GM12874 (cell line): ENCODE data around the gene AUTS2.

Experiments used
- TF ChIP-seq, protein P1 (sequence below): IDR thresholded peaks from 2 replicates; pipeline ENCODE4 v1.5.1; 2011; ENCODE audit warnings: low read depth, mild to moderate bottlenecking, control low read depth, low read length, moderate library complexity; ENCODE audit not compliant: insufficient read depth

AUTS2 gene

DNA sequence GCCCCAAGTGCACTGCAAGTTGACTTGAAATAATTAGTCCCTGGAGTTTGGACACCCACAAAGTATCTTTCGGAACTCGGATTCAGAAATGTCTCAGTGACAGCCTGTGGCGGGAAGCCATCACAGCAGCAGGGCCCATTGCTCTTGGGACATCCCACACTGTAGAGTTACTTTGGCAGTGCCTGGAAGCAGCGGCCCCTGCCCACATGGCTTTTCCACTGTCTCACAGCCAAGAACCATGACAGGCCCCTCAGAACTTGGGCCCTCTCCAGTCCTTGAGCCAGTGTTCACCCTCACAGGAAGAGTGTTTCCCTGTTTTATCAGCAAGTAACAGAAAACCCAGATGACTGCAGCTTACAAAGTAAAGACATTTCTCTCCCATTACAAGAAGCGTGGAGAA is 1056.7 kb downstream of the AUTS2 start:
- TF ChIP-seq, protein P1, sequence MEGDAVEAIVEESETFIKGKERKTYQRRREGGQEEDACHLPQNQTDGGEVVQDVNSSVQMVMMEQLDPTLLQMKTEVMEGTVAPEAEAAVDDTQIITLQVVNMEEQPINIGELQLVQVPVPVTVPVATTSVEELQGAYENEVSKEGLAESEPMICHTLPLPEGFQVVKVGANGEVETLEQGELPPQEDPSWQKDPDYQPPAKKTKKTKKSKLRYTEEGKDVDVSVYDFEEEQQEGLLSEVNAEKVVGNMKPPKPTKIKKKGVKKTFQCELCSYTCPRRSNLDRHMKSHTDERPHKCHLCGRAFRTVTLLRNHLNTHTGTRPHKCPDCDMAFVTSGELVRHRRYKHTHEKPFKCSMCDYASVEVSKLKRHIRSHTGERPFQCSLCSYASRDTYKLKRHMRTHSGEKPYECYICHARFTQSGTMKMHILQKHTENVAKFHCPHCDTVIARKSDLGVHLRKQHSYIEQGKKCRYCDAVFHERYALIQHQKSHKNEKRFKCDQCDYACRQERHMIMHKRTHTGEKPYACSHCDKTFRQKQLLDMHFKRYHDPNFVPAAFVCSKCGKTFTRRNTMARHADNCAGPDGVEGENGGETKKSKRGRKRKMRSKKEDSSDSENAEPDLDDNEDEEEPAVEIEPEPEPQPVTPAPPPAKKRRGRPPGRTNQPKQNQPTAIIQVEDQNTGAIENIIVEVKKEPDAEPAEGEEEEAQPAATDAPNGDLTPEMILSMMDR = no peak

DNA sequence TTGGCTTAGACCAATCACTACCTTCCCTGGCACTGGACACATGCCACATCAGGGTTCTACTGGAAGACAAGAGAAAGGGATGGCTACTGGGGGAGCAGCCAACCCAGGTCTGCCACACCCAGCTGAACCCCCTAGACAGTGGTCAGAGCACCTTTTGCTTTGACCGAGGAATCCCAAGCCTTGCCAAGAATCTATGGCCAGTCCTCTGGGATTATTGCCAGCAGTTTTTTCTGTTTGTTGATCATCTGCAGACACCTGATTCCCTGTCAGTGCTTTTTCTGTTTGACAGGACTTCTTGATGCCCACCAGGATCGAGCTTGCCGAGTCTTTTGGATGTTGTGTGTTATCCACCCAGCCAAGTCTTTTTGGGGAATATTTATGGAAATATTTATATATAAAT is 1057.4 kb downstream of the AUTS2 start:
- TF ChIP-seq, protein P1 = no peak

DNA sequence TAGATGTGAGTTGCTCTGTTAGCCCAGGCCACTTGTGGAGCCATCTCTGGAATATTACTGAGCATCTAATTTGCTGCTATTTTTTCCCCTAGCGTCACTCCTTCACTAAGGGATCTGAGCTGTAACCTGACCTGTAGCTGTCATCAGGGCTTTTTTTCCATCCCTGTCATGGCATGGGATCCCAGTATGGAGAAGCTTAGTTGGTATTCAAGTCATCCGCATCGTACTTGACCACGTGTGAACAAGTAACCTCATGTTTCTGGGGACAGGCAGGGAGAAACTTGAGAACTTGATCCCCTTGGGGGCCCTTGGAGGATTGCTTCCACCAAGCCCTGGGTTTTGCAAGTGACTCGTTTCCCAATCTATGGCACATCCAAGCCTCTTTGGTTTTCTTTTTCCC is 1059.3 kb downstream of the AUTS2 start:
- TF ChIP-seq, protein P1 = no peak

DNA sequence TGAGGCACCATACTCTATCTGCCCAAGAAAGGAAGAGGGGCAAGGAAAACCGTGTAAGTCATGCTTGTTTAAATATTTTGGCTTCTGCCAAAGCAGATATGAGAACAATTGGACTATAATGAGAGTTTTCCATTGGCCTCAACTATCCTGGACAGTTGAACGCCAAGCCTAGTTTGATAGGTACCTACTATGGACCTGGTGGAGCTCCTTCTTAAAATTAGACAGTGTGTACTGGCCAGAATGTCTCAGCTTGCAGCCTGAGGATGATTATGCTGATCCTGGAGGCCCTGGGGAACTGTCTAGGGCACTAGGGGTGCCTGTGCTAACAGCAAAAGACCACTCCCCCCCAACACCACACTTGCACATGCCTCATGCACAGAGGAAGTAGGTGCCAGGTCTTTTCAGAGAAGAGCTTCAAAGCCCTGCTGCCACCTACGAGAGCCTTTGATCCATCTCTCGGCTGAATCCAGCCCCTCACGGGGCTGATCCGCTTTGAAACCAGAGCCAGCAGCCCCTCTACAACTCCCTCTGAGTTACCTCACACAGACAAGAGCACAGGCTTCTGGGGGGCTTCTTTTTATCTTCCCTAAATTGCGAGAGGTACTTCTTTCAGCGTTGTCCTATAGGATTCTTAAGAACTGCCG is 1059.8 kb downstream of the AUTS2 start:
- TF ChIP-seq, protein P1 = no peak

DNA sequence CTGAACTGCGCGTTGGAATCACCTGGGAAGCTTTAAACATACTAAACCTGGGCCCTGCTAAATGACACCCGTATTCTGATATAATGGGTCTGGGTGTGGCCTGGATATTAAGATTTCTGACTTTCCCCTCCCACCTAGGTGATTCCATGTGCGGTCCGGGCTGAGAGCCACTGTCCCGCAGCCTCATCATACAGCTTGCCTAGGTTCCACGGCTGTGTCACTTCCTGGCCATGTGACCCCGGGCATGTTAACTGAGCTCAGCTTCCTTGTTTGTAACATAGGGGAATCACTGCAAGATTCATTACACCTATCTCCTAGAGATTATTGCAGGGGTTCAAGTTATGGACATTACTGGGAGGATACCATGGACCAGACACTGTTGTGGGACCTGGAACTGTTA is 1061.0 kb downstream of the AUTS2 start:
- TF ChIP-seq, protein P1 = no peak

DNA sequence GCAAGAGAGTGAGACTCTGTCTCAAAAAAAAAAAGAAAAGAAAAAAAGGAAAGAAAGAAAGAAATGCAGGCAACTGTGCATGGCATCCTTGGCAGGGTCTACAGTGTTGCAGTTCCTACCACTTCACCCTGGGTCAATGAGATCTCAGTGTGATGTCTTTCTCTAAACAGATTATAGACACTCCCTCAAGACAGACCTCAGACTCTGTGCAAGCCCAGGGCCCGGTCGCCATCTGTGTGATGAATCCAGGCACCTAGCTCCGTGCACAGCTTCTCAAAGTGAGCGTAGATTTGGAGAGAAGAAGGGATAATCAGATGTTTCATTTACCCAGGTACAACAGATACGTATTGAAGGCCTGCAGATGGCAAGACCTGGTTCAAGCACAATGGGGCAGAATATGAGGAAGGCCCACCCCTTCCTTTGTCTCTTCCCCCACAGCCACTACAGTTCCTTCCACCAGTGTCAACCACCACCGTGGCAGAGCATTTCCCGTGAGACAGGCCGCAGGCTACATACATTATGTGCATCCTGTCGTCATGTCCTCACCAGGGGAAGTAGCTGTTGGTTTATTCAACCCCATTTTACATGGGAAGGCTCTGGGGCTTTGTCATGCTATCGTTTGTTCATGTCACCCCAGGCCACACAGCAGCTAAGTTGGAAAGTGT is 1062.0 kb downstream of the AUTS2 start:
- TF ChIP-seq, protein P1 = no peak

DNA sequence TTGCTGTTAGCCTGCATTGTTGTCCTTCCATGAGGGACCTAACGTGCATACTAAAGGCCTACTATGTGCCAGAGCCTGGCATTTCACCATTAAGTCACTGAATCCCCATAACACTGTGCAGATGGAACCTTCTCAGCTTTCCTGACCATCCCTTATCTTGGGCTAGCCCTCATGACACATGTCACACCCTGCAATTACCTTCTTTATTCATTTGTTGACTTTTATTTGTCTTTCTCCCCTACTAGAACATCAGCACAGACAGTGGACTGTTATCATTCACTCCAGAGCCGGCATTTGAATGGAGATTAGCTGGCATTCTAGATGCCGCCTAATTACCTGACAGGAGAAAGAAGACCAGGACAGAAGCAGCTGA is 1062.5 kb downstream of the AUTS2 start:
- TF ChIP-seq, protein P1 = no peak
